IMR-90 (cell line): Measurements from ENCODE around the gene NR0B2. TPM values are rescaled to one million over a fixed set of nuclear protein-coding genes. Genes with fewer than 3 reads are reported as not detected.

Source experiments
- ATAC-seq: fragments of 200-7000 bp; cut with Tn5 transposase; 2 replicates; pipeline ENCODE4 v1.9.1; 2020; ENCODE audit warnings: low read depth, mild to moderate bottlenecking, moderate library complexity
- BruUV-seq: library from RNA; stranded (reverse); fragments of 400-500 nt; replicated peaks from 2 replicates; lab custom pipeline; 2021; lab: Mats Ljungman, UMichigan
- CTCF ChIA-PET: fragments of 300-600 bp; formaldehyde crosslinking; extraction: SDS; loops from one replicate; lab custom pipeline; 2021; ENCODE audit warnings: antibody characterized with exemption; lab: Yijun Ruan, JAX
- POLR2A ChIA-PET: fragments of 300-600 bp; sonication (Branson Sonifier 250); formaldehyde crosslinking; loops from one replicate; lab custom pipeline; 2022; ENCODE audit warnings: antibody characterized with exemption; ENCODE audit not compliant: unreplicated experiment; lab: Charles Lee
- DNase-seq: peaks from one replicate; pipeline ENCODE4 v3.0.0; 2013
- H2AFZ ChIP-seq: replicated peaks from 2 replicates; pipeline ENCODE3; 2013; ENCODE audit warnings: low read length, mild to moderate bottlenecking; ENCODE audit not compliant: poor library complexity
- H2AK5ac ChIP-seq: 2 replicates; pipeline ENCODE4 v1.6.1; 2013; ENCODE audit warnings: low read depth, low read length, inconsistent platforms
- H2AK9ac ChIP-seq: replicated peaks from 2 replicates; pipeline ENCODE3; 2013; ENCODE audit warnings: mild to moderate bottlenecking, low read depth, low read length, moderate library complexity; ENCODE audit not compliant: poor library complexity
- H2BK120ac ChIP-seq: 2 replicates; pipeline ENCODE4 v1.6.1; 2013; ENCODE audit warnings: low read depth, low read length, inconsistent platforms
- H2BK15ac ChIP-seq: 3 replicates; pipeline ENCODE4 v1.6.1; 2013; ENCODE audit warnings: low read depth, low read length, inconsistent platforms
- H2BK20ac ChIP-seq: 2 replicates; pipeline ENCODE4 v1.6.1; 2013; ENCODE audit warnings: low read depth, mild to moderate bottlenecking, inconsistent platforms, low read length, moderate library complexity
- H2BK5ac ChIP-seq: 2 replicates; pipeline ENCODE4 v1.6.1; 2013; ENCODE audit warnings: mild to moderate bottlenecking, low read depth, low read length, inconsistent platforms; ENCODE audit not compliant: poor library complexity, severe bottlenecking
- H3K14ac ChIP-seq: replicated peaks from 2 replicates; pipeline ENCODE4 v1.6.1; 2013; ENCODE audit warnings: low read depth, low read length, inconsistent platforms
- H3K18ac ChIP-seq: 2 replicates; pipeline ENCODE4 v1.6.1; 2013; ENCODE audit warnings: low read depth, low read length, control low read depth
- H3K23ac ChIP-seq: 2 replicates; pipeline ENCODE4 v1.6.1; 2013; ENCODE audit warnings: low read depth, low read length, inconsistent platforms
- H3K27ac ChIP-seq: 2 replicates; pipeline ENCODE4 v1.5.1; 2013; ENCODE audit warnings: mild to moderate bottlenecking, control low read depth, low read length; ENCODE audit not compliant: insufficient read depth
- H3K27me3 ChIP-seq: 2 replicates; pipeline ENCODE4 v1.6.1; 2013; ENCODE audit warnings: low read length; ENCODE audit not compliant: control insufficient read depth, insufficient read depth
- H3K36me3 ChIP-seq: 2 replicates; pipeline ENCODE4 v1.6.1; 2013; ENCODE audit warnings: low read length, mixed read lengths; ENCODE audit not compliant: control insufficient read depth, insufficient read depth
- H3K4ac ChIP-seq: 2 replicates; pipeline ENCODE4 v1.6.1; 2013; ENCODE audit warnings: low read depth, low read length, inconsistent platforms
- H3K4me1 ChIP-seq: 2 replicates; pipeline ENCODE4 v1.6.1; 2013; ENCODE audit warnings: low read length, mixed read lengths; ENCODE audit not compliant: control insufficient read depth, insufficient read depth
- H3K4me2 ChIP-seq: 2 replicates; pipeline ENCODE4 v1.6.1; 2013; ENCODE audit warnings: low read depth, mild to moderate bottlenecking, control low read depth, low read length, moderate library complexity
- H3K4me3 ChIP-seq: 2 replicates; pipeline ENCODE4 v1.5.1; 2013; ENCODE audit warnings: low read depth, mild to moderate bottlenecking, control low read depth, low read length, moderate library complexity; ENCODE audit not compliant: insufficient read depth
- H3K56ac ChIP-seq: 2 replicates; pipeline ENCODE4 v1.6.1; 2013; ENCODE audit warnings: low read length, inconsistent platforms; ENCODE audit not compliant: insufficient read depth; ENCODE audit errors: extremely low read depth
- H3K79me1 ChIP-seq, 2 experiments: 2 replicates each; pipeline ENCODE4 v1.6.1; 2013; ENCODE audit warnings: low read length in 2 of 2, inconsistent platforms in 1 of 2, low read depth in 1 of 2
- H3K9ac ChIP-seq: 2 replicates; pipeline ENCODE4 v1.6.1; 2013; ENCODE audit warnings: low read depth, low read length, control low read depth
- H3K9me1 ChIP-seq: 2 replicates; pipeline ENCODE4 v1.6.1; 2013; ENCODE audit warnings: low read length, inconsistent platforms; ENCODE audit not compliant: insufficient read depth
- H3K9me3 ChIP-seq: 2 replicates; pipeline ENCODE4 v1.6.1; 2013; ENCODE audit warnings: low read length; ENCODE audit not compliant: control insufficient read depth, insufficient read depth
- H4K20me1 ChIP-seq: 2 replicates; pipeline ENCODE4 v1.6.1; 2013; ENCODE audit warnings: low read length, inconsistent platforms; ENCODE audit not compliant: insufficient read depth
- H4K5ac ChIP-seq: 2 replicates; pipeline ENCODE4 v1.6.1; 2013; ENCODE audit warnings: mild to moderate bottlenecking, low read depth, low read length, control low read depth
- H4K8ac ChIP-seq, 2 experiments: 2 replicates each; pipeline ENCODE4 v1.6.1; 2013; ENCODE audit warnings: low read depth in 2 of 2, low read length in 2 of 2, control low read depth in 1 of 2, inconsistent platforms in 1 of 2
- H4K91ac ChIP-seq: 2 replicates; pipeline ENCODE4 v1.6.1; 2013; ENCODE audit warnings: low read depth, low read length, inconsistent platforms; ENCODE audit not compliant: insufficient read depth
- BHLHE40 ChIP-seq: fragments of 150-350 bp; IDR thresholded peaks from 2 replicates; pipeline ENCODE4 v1.6.1; 2016; ENCODE audit warnings: mild to moderate bottlenecking, low read depth, low read length
- CEBPB ChIP-seq: IDR thresholded peaks from 2 replicates; pipeline ENCODE4 v1.6.1; 2012; ENCODE audit warnings: low read depth, low read length, improper control_type of control experiment
- CHD1 ChIP-seq: IDR thresholded peaks from 2 replicates; pipeline ENCODE4 v1.6.1; 2012; ENCODE audit warnings: low read depth, low read length, improper control_type of control experiment
- ELK1 ChIP-seq: fragments of 150-350 bp; IDR thresholded peaks from 2 replicates; pipeline ENCODE4 v1.6.1; 2016; ENCODE audit warnings: low read depth, mild to moderate bottlenecking, low read length, moderate library complexity, borderline replicate concordance
- FOS ChIP-seq: fragments of 150-350 bp; IDR thresholded peaks from 2 replicates; pipeline ENCODE4 v1.6.1; 2016; ENCODE audit warnings: low read depth, low read length
- MAFK ChIP-seq: IDR thresholded peaks from 2 replicates; pipeline ENCODE4 v1.6.1; 2012; ENCODE audit warnings: low read depth, low read length, improper control_type of control experiment
- MAZ ChIP-seq: IDR thresholded peaks from 2 replicates; pipeline ENCODE4 v1.6.1; 2012; ENCODE audit warnings: low read depth, mild to moderate bottlenecking, low read length, improper control_type of control experiment, moderate library complexity, borderline replicate concordance
- MXI1 ChIP-seq: IDR thresholded peaks from 2 replicates; pipeline ENCODE4 v1.6.1; 2012; ENCODE audit warnings: low read depth, mild to moderate bottlenecking, low read length, moderate library complexity, borderline replicate concordance
- NFE2L2 ChIP-seq: fragments of 150-350 bp; IDR thresholded peaks from 2 replicates; pipeline ENCODE4 v1.6.1; 2016; ENCODE audit warnings: low read depth, mild to moderate bottlenecking, low read length
- POLR2A ChIP-seq: IDR thresholded peaks from 2 replicates; pipeline ENCODE4 v1.6.1; 2012; ENCODE audit warnings: mild to moderate bottlenecking, low read depth, low read length
- RAD21 ChIP-seq: IDR thresholded peaks from 2 replicates; pipeline ENCODE4 v1.6.1; 2012; ENCODE audit warnings: low read length, improper control_type of control experiment
- RCOR1 ChIP-seq: IDR thresholded peaks from 2 replicates; pipeline ENCODE4 v1.6.1; 2012; ENCODE audit warnings: mild to moderate bottlenecking, low read length, improper control_type of control experiment; ENCODE audit not compliant: insufficient replicate concordance
- RFX5 ChIP-seq: IDR thresholded peaks from 2 replicates; pipeline ENCODE4 v1.8.0; 2012; ENCODE audit warnings: low read depth, mild to moderate bottlenecking, low read length, moderate library complexity
- SMC3 ChIP-seq: fragments of 150-350 bp; IDR thresholded peaks from 2 replicates; pipeline ENCODE4 v1.6.1; 2016; ENCODE audit warnings: low read depth, mild to moderate bottlenecking, antibody characterized with exemption, low read length, moderate library complexity
- USF2 ChIP-seq: fragments of 150-350 bp; IDR thresholded peaks from 2 replicates; pipeline ENCODE4 v1.6.1; 2017; ENCODE audit warnings: mild to moderate bottlenecking, antibody characterized with exemption, low read length, low read depth
- WGBS, 2 experiments: methylation state at CpG; one replicate each; pipeline versions ENCODE4 v1.1.5 to v1.1.7; 2013; ENCODE audit warnings: missing lambda C conversion rate in 2 of 2; ENCODE audit not compliant: insufficient read length in 1 of 2; ENCODE audit errors: extremely low coverage in 2 of 2; 5-methylcytosine and 5-hydroxymethylcytosine counted together
- dilution Hi-C: fragments of 300-500 bp; cut with HindIII; formaldehyde crosslinking; loops from one replicate; pipeline ENCODE4 v1.14.3; 2018; ENCODE audit warnings: low sequenced_read_pairs; ENCODE audit not compliant: unreplicated experiment
- in situ Hi-C: fragments of 300-500 bp; cut with MboI; formaldehyde crosslinking; loops from 3 replicates; pipeline ENCODE4 v1.14.3; 2019; ENCODE audit warnings: low sequenced_read_pairs, inconsistent platforms, mixed read lengths
- intact Hi-C: fragments of 100-400 bp; cut with micrococcal nuclease; formaldehyde crosslinking; loops from 2 replicates; pipeline ENCODE4 v1.10.0; 2022
- polyA plus RNA-seq, 3 experiments: library from polyadenylated mRNA; depleted of rRNA; stranded (reverse); fragments of >200 nt; gene quantifications; 2 replicates each; pipeline ENCODE4 v1.2.3, GENCODE V29; 2012; ENCODE audit warnings: low replicate concordance in 1 of 3
- total RNA-seq: library from RNA; depleted of rRNA; stranded (reverse); fragments of >200 nt; gene quantifications from 2 replicates; pipeline ENCODE4 v1.2.3, GENCODE V29; 2012
- TF ChIP-seq, protein P1 (sequence below): conservative IDR thresholded peaks from 2 replicates; pipeline ENCODE4 v1.5.1; 2012; ENCODE audit warnings: mild to moderate bottlenecking, low read depth, low read length, improper control_type of control experiment

Gene NR0B2
- total and polyA plus RNA-seq, 2 of the 4 experiments (the other 2 are of a cell fraction) = not detected

DNA sequence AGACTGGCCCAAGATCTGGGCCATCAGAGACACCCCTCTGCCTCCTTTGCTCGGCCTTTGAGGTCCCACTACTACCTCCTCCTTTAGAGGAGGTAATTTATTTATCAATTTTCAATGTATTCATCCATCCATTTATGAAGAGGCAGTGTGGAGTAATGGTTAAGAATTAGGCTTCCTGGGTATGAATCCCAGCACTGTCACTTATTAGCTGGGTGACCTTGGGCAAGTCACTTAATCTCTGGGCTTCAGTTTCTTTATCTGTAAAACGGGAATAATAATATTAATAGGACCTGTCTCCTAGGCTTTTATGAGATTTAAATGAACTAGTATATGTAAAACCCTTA lies 1.7 kb downstream of the NR0B2 start:
- H2BK5ac ChIP-seq = no peak overlapping the region
- H3K14ac ChIP-seq = no peak overlapping the region
- no peak overlapping the region for H2AK9ac ChIP-seq
- dilution Hi-C loops (no loop called here), intact Hi-C loops (no loop called here), in situ Hi-C loops (no loop called here)
- no peak overlapping the region for H2AFZ ChIP-seq
- no peaks in the 10 kb centered on the region for H3K36me3 ChIP-seq
- no peak overlapping the region for H3K18ac ChIP-seq
- no peak overlapping the region for H4K8ac ChIP-seq
- no peak overlapping the region for H3K23ac ChIP-seq
- ATAC-seq (no peak), DNase-seq (no peak)
- no CpG with 5 or more reads among the region's 2 CpGs for WGBS, 2 experiments
- H2BK20ac ChIP-seq = no peak overlapping the region
- H3K4ac ChIP-seq = no peak overlapping the region
- no peak overlapping the region for H3K56ac ChIP-seq
- no peaks in the 10 kb centered on the region for H3K9me3 ChIP-seq
- no peak overlapping the region for H2BK120ac ChIP-seq
- H3K27me3 ChIP-seq = peaks cover 20% of the 10 kb centered on the region
- TF ChIP-seq MAZ (no peak), ELK1 (no peak), MXI1 (no peak), NFE2L2 (no peak), POLR2A (no peak), RFX5 (no peak), CHD1 (no peak), FOS (no peak), SMC3 (no peak), MAFK (no peak), RCOR1 (no peak), CEBPB (no peak), BHLHE40 (no peak), RAD21 (no peak), USF2 (no peak)
- TF ChIP-seq, protein P1, sequence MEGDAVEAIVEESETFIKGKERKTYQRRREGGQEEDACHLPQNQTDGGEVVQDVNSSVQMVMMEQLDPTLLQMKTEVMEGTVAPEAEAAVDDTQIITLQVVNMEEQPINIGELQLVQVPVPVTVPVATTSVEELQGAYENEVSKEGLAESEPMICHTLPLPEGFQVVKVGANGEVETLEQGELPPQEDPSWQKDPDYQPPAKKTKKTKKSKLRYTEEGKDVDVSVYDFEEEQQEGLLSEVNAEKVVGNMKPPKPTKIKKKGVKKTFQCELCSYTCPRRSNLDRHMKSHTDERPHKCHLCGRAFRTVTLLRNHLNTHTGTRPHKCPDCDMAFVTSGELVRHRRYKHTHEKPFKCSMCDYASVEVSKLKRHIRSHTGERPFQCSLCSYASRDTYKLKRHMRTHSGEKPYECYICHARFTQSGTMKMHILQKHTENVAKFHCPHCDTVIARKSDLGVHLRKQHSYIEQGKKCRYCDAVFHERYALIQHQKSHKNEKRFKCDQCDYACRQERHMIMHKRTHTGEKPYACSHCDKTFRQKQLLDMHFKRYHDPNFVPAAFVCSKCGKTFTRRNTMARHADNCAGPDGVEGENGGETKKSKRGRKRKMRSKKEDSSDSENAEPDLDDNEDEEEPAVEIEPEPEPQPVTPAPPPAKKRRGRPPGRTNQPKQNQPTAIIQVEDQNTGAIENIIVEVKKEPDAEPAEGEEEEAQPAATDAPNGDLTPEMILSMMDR = no peak
- no peak overlapping the region for H4K91ac ChIP-seq
- H2AK5ac ChIP-seq = no peak overlapping the region
- H3K4me3 ChIP-seq = no peak overlapping the region
- H2BK15ac ChIP-seq = no peak overlapping the region
- no peak overlapping the region for H3K4me2 ChIP-seq
- no peak overlapping the region for H3K9ac ChIP-seq
- no peaks in the 10 kb centered on the region for H3K9me1 ChIP-seq
- H3K4me1 ChIP-seq = no peaks in the 10 kb centered on the region
- H4K20me1 ChIP-seq = no peaks in the 10 kb centered on the region
- BruUV-seq = no TSS peak
- H3K79me1 ChIP-seq = no peaks in the 10 kb centered on the region
- POLR2A ChIA-PET = no interaction called here
- H3K27ac ChIP-seq = no peak overlapping the region
- CTCF ChIA-PET = no interaction called here
- no peak overlapping the region for H4K5ac ChIP-seq
